ENCODE data around the gene NDUFB10.

Gene NDUFB10

DNA sequence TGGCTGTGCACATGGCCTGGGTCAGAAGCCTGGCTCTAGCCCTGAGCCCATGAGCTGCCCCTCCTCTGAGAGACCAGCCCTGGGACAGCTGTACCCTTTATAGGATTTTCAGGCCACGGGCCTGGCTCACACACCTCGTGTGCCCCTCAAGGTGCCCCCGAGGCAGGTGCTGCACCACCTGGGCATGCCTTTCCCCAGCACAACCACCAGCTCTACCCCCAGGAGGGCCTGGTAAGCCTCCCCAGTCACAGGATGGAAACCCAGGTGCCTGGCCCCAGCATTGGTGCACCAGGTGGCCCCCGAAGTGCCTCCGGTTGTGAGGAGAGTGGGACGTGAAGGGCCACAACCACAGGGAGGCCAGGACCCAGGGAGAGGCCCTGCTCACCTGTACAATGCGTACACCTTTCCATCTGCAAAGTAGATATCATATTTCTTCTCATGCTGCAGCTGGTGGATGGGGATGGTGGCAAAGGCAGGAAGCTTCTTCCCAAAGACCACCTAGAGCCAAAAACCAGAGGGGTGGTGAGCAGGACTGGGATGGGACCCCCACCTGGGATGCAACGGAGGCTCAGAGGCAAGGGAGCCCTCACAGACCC, 44.0 kb downstream of the NDUFB10 start:
- no peak overlapping the region for H3K4me3 ChIP-seq (replicated peaks; ENCODE audit: low read depth, low read length)
- no peak for DNase-seq (ENCODE audit: low read depth)
- TF ChIP-seq, protein P1, sequence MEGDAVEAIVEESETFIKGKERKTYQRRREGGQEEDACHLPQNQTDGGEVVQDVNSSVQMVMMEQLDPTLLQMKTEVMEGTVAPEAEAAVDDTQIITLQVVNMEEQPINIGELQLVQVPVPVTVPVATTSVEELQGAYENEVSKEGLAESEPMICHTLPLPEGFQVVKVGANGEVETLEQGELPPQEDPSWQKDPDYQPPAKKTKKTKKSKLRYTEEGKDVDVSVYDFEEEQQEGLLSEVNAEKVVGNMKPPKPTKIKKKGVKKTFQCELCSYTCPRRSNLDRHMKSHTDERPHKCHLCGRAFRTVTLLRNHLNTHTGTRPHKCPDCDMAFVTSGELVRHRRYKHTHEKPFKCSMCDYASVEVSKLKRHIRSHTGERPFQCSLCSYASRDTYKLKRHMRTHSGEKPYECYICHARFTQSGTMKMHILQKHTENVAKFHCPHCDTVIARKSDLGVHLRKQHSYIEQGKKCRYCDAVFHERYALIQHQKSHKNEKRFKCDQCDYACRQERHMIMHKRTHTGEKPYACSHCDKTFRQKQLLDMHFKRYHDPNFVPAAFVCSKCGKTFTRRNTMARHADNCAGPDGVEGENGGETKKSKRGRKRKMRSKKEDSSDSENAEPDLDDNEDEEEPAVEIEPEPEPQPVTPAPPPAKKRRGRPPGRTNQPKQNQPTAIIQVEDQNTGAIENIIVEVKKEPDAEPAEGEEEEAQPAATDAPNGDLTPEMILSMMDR (IDR thresholded peaks at IDR 0.05; ENCODE audit: low read length, missing control alignments), result no peak

DNA sequence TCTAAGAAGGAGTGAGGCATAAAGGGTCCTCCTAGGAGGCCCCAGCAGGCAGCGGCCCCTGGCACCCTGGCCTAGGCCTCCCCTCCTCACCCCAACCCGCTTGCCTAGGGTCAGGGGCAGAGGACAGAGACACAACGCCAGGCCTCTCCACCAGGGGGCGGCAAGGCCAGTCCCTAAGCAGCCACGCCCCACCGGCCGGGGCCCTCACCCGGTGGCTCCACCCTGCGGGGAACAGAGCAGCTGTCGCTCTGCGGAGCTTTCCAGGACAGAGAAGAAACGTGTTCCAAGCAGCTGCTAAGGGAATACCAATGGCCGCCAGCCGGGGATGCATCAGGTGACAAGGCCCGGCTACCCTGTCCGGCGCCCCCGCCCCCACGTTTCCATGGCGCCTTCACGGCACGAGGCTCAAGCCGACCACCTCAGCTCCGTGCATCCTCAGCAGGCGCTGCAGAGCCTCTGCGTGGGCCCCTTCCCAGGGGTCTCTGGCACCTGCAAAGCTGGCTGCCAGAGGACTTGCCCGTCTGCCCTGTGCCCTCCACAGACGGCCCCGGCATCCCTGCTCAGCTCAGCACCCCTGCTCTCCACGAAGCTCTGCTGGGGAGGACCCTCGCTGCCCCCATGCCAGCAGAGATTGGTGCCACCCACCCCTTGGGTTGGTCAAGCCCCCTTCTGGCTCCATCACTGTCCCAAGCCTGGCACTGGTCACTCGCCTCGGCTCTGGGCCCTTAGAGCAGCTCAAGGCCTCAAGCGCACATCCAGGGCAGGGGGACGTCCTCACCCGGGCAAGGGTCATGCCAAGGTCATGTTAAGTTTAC, 44.7 kb downstream of the NDUFB10 start:
- peak; percentile 84 for DNase-seq (ENCODE audit: low read depth)
- TF ChIP-seq, protein P1 (IDR thresholded peaks at IDR 0.05; ENCODE audit: low read length, missing control alignments), result peak; percentile 89
- no peak overlapping the region for H3K4me3 ChIP-seq (replicated peaks; ENCODE audit: low read depth, low read length)

GRCh38 chr16:2004795-2005517, 45.6 kb downstream of the NDUFB10 start:
- H3K4me3 ChIP-seq (replicated peaks; ENCODE audit: low read depth, low read length), result no peak overlapping the region
- TF ChIP-seq, protein P1 (IDR thresholded peaks at IDR 0.05; ENCODE audit: low read length, missing control alignments), result no peak
- DNase-seq (ENCODE audit: low read depth), result no peak

DNA sequence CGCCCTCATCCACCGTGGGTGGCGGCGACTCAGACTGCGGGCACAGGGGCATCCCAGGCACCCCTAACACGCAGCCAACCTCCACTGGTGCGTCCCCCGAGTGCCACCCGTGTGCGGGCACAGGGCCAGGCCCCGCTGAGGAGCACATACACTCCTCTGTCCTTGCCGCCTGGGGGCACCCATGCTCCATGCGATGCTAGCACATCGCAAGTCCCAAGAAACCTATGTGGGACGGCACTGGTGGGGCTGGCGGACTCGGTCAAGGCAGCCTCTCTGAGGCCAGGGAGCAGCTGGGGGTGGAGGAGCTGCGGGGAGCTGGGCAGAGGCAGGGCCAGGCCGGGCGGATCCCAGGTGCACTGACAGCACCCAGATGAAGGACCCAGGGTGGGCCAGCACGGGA, 46.3 kb downstream of the NDUFB10 start:
- DNase-seq (ENCODE audit: low read depth), result no peak
- TF ChIP-seq, protein P1 (IDR thresholded peaks at IDR 0.05; ENCODE audit: low read length, missing control alignments), result no peak
- no peak overlapping the region for H3K4me3 ChIP-seq (replicated peaks; ENCODE audit: low read depth, low read length)

GRCh38 chr16:2006317-2006716, 47.0 kb downstream of the NDUFB10 start:
- H3K4me3 ChIP-seq (replicated peaks; ENCODE audit: low read depth, low read length), result no peak overlapping the region
- DNase-seq (ENCODE audit: low read depth), result no peak
- TF ChIP-seq, protein P1 (IDR thresholded peaks at IDR 0.05; ENCODE audit: low read length, missing control alignments), result no peak

DNA sequence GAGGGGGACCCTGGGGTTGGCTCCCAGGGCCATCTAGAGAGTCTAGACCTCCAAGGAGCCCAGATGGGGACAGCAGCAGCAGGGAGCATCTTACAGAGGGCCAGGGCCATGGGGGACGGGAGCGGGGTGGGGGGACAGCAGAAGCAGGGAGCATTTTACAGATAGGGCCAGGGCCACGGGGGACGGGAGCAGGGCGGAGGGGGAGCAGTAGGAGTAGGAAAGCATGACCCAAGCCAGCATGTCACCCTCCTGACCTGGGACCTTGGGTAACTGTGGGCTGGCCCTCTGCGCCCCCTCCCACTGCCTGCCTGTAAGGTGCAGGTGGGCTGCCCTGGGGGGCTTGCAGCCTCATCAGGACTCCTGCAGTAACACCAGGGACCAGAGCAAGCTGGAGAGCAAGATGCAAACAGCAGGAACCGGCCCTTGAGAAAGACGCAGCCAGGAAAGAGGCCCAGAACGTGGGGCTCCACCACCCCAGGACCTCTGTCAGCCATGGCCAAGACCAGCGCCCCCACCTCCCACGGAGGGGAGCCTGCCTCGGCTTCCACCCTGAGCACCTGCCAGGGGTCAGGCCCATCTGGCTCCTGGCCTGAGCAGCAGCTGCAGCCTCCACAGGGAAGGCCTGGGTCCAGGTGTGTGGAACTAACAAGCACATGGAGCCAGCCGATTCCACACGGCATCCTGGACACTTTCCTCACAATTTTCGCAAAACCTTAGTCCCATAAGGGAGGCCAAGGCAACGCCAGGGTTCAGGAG, 47.9 kb downstream of the NDUFB10 start:
- TF ChIP-seq, protein P1 (IDR thresholded peaks at IDR 0.05; ENCODE audit: low read length, missing control alignments), result no peak
- H3K4me3 ChIP-seq (replicated peaks; ENCODE audit: low read depth, low read length), result peak overlapping the region; percentile 68
- DNase-seq (ENCODE audit: low read depth), result no peak
